Smooth muscle cell (in vitro differentiated cells): Measurements from ENCODE around the gene OR10K1. TPM values are rescaled to one million over a fixed set of nuclear protein-coding genes. Genes with fewer than 3 reads are reported as not detected.

Source experiments
- DNase-seq: peaks from one replicate; lab custom pipeline; 2025; ENCODE audit not compliant: unreplicated experiment; lab: John Stamatoyannopoulos, UW
- H2AFZ ChIP-seq: fragments of 200-600 bp; sonication (generic); 2 replicates; pipeline ENCODE4 v1.6.0; 2016; ENCODE audit warnings: antibody characterized with exemption, low read depth, mild to moderate bottlenecking
- H3F3A ChIP-seq: fragments of 200-600 bp; sonication (generic); 2 replicates; pipeline ENCODE4 v1.6.0; 2017; ENCODE audit warnings: antibody characterized with exemption, low read depth
- H3K27ac ChIP-seq: fragments of 200-600 bp; sonication (generic); 2 replicates; pipeline ENCODE4 v1.5.1; 2016; ENCODE audit warnings: low read depth, mild to moderate bottlenecking
- H3K27me3 ChIP-seq: fragments of 200-600 bp; sonication (generic); 2 replicates; pipeline ENCODE4 v1.6.1; 2016; ENCODE audit warnings: low read depth, mild to moderate bottlenecking
- H3K36me3 ChIP-seq: fragments of 200-600 bp; sonication (generic); 2 replicates; pipeline ENCODE4 v1.5.1; 2016; ENCODE audit warnings: low read depth
- H3K4me1 ChIP-seq: fragments of 200-600 bp; sonication (generic); 2 replicates; pipeline ENCODE4 v1.5.1; 2016; ENCODE audit warnings: low read depth
- H3K4me2 ChIP-seq: fragments of 200-600 bp; sonication (generic); 2 replicates; pipeline ENCODE4 v1.6.0; 2016; ENCODE audit warnings: mild to moderate bottlenecking
- H3K4me3 ChIP-seq: fragments of 200-600 bp; sonication (generic); 2 replicates; pipeline ENCODE4 v1.5.1; 2016; ENCODE audit warnings: mild to moderate bottlenecking
- H3K79me2 ChIP-seq: fragments of 200-600 bp; sonication (generic); 2 replicates; pipeline ENCODE4 v1.6.0; 2016; ENCODE audit warnings: low read depth, mild to moderate bottlenecking
- H3K9ac ChIP-seq: fragments of 200-600 bp; sonication (generic); 2 replicates; pipeline ENCODE4 v1.6.0; 2016; ENCODE audit warnings: low read depth
- H3K9me3 ChIP-seq: fragments of 200-600 bp; sonication (generic); replicated peaks from 2 replicates; pipeline ENCODE4 v1.5.1; 2016; ENCODE audit warnings: low read depth
- H4K20me1 ChIP-seq: fragments of 200-600 bp; sonication (generic); 2 replicates; pipeline ENCODE4 v1.6.0; 2016; ENCODE audit warnings: low read depth
- WGBS: methylation state at CpG from one replicate; pipeline ENCODE4 v1.1.7; 2016; ENCODE audit warnings: low lambda C conversion rate; 5-methylcytosine and 5-hydroxymethylcytosine counted together
- polyA plus RNA-seq: library from polyadenylated mRNA; unstranded; fragments of >200 nt; fragmentation: Nextera tagmentation; extraction: Ambion mirVana; gene quantifications from 2 replicates; pipeline ENCODE4 v1.2.1, GENCODE V29; 2016
- total RNA-seq: library from RNA; depleted of rRNA; stranded (reverse); fragments of >200 nt; gene quantifications from 2 replicates; pipeline ENCODE4 v1.2.3, GENCODE V29; 2014
- TF ChIP-seq, protein P1 (sequence below): fragments of 200-600 bp; sonication (generic); IDR thresholded peaks from 2 replicates; pipeline ENCODE4 v1.5.1; 2017; ENCODE audit warnings: borderline replicate concordance, mild to moderate bottlenecking, antibody characterized with exemption; ENCODE audit not compliant: insufficient read depth, poor library complexity, severe bottlenecking

The OR10K1 gene
- total RNA-seq (not detected in 2 replicates), polyA plus RNA-seq (not detected in 2 replicates)

DNA sequence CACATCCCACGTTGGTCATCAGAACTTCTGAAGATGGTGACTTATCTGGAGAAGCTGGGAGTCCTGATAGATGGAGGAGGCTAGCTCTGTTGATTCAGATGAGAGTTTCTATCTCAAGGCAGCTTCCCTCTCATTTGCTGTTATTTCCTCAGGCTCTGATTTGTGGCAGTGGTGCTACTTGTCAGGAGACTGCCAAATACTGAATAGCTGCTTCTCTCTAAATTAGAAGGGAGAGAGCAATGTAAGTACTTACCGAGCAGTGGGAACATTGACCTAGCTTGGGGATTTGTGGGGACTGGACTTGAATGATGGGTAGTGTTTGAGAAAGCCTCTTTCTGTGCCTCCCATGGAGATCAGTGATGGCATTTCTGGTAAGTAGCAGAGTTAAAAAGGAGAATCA, at the start of gene OR10K1:
Gene OR10K1, plus strand, starts transcription at position 301 of the 400 bp plus-strand sequence. CDS start 3,728 bp downstream, outside the sequence.
- H2AFZ ChIP-seq: no peak within 1 kb of the TSS
- TF ChIP-seq, protein P1, sequence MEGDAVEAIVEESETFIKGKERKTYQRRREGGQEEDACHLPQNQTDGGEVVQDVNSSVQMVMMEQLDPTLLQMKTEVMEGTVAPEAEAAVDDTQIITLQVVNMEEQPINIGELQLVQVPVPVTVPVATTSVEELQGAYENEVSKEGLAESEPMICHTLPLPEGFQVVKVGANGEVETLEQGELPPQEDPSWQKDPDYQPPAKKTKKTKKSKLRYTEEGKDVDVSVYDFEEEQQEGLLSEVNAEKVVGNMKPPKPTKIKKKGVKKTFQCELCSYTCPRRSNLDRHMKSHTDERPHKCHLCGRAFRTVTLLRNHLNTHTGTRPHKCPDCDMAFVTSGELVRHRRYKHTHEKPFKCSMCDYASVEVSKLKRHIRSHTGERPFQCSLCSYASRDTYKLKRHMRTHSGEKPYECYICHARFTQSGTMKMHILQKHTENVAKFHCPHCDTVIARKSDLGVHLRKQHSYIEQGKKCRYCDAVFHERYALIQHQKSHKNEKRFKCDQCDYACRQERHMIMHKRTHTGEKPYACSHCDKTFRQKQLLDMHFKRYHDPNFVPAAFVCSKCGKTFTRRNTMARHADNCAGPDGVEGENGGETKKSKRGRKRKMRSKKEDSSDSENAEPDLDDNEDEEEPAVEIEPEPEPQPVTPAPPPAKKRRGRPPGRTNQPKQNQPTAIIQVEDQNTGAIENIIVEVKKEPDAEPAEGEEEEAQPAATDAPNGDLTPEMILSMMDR: no peak
- WGBS: 80% methylated on average over 2 of the region's 2 CpGs
- no peaks in the 10 kb centered on the region for H3K36me3 ChIP-seq
- no peaks in the 10 kb centered on the region for H3F3A ChIP-seq
- H3K4me3 ChIP-seq: no peak within 1 kb of the TSS
- no peaks in the 10 kb centered on the region for H3K27me3 ChIP-seq
- H3K4me1 ChIP-seq: no peaks in the 10 kb centered on the region
- no peaks in the 10 kb centered on the region for H4K20me1 ChIP-seq
- no peak within 1 kb of the TSS for H3K9ac ChIP-seq
- H3K27ac ChIP-seq: no peak within 1 kb of the TSS
- H3K4me2 ChIP-seq: no peak within 1 kb of the TSS
- no peak for DNase-seq
- H3K9me3 ChIP-seq: no peaks in the 10 kb centered on the region
- H3K79me2 ChIP-seq: no peaks in the 10 kb centered on the region

DNA sequence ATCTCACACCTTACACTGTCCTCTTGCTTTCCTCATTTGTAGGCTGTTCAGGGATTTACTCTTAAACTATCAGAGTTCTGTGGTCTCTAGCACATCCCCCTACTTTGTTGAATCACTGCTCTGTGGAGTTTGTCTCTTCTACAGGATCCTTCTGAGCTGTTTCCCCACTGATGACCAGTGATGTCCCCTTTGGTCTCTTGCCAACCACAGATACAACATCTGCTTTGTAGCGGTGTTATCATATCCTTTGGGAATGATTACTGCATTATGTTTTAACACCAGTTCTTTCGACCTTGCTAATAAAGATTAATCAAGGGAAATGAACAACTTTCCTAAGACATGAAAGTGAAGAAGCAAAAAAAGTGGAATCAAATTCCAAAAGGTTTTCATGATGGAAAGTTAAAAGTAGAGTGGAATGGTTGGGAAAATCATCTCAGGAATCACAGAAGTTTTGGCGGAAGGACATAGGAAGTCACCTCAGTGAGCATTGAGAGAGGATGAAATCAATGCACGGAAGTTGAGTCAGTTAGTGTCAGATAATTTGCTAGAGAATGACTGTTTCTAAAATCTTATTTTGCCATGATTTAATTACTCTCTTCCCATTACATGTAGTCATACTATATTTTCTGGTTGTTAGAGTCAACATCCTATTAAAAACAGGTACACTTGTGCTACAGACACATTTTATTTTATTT, 46.8 kb upstream of the OR10K1 start:
- no peaks in the 10 kb centered on the region for H3K79me2 ChIP-seq
- no peak overlapping the region for H3K27ac ChIP-seq
- H3K4me2 ChIP-seq: no peak overlapping the region
- H3K4me3 ChIP-seq: no peak overlapping the region
- no peaks in the 10 kb centered on the region for H3F3A ChIP-seq
- no peak for DNase-seq
- no peaks in the 10 kb centered on the region for H4K20me1 ChIP-seq
- no peaks in the 10 kb centered on the region for H3K9me3 ChIP-seq
- no peak overlapping the region for H3K9ac ChIP-seq
- H3K27me3 ChIP-seq: no peaks in the 10 kb centered on the region
- 89% methylated on average over 4 of the region's 4 CpGs for WGBS
- H3K4me1 ChIP-seq: no peaks in the 10 kb centered on the region
- H3K36me3 ChIP-seq: no peaks in the 10 kb centered on the region
- H2AFZ ChIP-seq: no peak overlapping the region
- TF ChIP-seq, protein P1: no peak

- Histone ChIP-seq H3K4me2 (no peak overlapping the region), H3K36me3 (no peaks in the 10 kb centered on the region), H3K79me2 (no peaks in the 10 kb centered on the region), H3K9me3 (no peaks in the 10 kb centered on the region), H3K9ac (no peak overlapping the region), H3K27ac (no peak overlapping the region), H3K4me1 (peaks cover 7% of the 10 kb centered on the region), H2AFZ (no peak overlapping the region), H4K20me1 (no peaks in the 10 kb centered on the region), H3K27me3 (no peaks in the 10 kb centered on the region), H3K4me3 (no peak overlapping the region), H3F3A (no peaks in the 10 kb centered on the region)
- DNase-seq: no peak
- TF ChIP-seq, protein P1: no peak
These were observed 44.0 kb upstream of the OR10K1 start for GRCh38 chr1:158417586-158417985.

GRCh38 chr1:158422212-158422611, 39.4 kb upstream of the OR10K1 start:
- Histone ChIP-seq H3K4me2 (peak overlapping the region; percentile 24), H3K27ac (no peak overlapping the region), H4K20me1 (no peaks in the 10 kb centered on the region), H3K9me3 (no peaks in the 10 kb centered on the region), H3K79me2 (no peaks in the 10 kb centered on the region), H3K36me3 (no peaks in the 10 kb centered on the region), H3K4me3 (no peak overlapping the region), H3K27me3 (no peaks in the 10 kb centered on the region), H3K4me1 (peaks cover 7% of the 10 kb centered on the region), H2AFZ (no peak overlapping the region), H3F3A (no peaks in the 10 kb centered on the region), H3K9ac (no peak overlapping the region)
- no peak for DNase-seq
- TF ChIP-seq, protein P1: no peak
